ENCODE measurements around the gene RXRG.

Gene RXRG

DNA sequence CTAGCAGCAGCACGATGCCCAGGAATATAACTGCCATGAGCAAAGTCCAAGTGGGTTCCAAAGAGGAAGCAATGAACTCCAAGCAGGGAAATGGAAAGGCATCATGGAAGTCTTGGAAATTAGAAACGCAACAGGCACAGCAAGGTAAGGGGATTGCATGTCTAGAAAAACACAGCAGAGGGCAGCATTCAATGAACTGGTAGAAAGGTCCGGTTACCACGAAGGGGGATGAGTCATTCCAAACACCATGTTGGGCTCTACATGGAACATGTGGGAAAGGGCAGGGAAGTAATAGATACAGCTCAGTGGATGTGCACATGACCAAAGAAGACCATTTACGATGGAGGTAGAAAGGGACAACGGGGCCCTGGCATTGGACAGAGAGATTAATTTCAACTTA is 36.4 kb downstream of the RXRG start:
- no peak for DNase-seq

DNA sequence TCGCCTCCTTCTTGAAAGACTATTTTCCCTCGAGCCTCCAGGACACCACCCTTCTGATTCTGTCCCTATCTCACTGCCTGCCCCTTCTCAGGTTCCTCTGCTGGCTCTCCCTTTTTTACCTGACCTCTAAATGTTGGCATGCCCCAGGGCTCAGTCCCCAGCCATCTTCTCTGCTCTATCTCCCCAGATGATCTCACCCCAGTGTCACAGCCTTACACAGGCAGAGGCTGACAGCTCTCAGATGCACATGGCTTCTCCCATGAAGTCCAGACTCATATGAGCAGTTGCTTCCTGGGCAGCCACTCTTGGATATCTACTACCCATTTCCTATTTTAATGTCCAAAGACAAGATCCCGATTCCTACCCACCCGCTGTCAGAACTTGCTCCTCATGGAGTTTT is 37.5 kb downstream of the RXRG start:
- no peak for DNase-seq

DNA sequence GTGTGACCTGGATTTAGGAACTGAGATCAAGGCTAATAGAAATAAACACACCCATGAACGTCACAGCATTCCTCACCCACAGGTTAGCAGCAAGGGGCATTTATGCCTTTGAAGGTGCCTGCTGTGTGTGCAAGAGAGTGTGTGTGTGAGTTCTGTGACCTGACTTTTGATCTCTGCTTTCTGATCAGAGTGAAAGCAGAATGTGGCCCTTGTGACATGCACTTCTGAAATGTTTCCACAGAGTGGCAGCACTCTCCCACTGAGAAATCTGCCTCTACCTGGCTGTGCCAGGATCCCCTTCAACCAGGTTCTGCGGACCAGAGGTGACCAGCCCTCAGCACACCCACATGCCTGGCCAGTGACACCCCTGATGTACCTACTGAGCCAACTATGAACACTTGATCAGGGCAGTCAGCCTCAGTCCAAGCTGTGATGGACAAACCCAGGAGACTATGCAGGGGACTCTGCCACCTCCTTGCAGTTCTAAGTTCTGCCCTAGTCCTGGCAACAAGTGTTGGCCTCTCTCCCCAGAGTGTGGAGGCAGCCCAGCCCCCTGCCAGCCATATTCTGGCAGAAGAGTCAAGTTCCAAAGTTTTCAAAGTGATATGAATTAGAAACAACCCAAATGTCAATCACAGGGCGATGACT is 41.0 kb downstream of the RXRG start:
- no peak for DNase-seq

DNA sequence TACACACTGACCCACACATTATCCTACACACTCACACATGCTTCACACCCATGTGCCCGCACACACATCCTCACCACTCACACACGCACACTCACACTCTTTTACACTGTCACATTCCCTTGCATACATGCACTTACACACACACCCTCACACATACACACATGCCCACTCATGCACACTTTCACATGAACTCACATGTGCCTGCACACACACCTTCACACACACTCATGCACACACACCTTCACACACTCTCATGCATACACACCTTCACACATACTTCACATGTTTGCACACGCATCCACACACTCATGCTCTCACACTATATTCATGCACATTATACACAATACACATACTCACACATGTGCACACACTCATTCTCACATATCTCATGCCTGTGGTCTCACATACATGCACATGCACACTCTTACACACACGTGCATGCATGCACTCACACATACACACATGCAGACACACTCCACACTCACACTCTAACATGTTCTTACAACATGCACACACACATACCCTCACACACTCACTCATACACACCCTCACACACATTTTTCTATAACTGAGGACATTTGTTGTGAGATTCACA is 42.3 kb downstream of the RXRG start:
- no peak for DNase-seq

DNA sequence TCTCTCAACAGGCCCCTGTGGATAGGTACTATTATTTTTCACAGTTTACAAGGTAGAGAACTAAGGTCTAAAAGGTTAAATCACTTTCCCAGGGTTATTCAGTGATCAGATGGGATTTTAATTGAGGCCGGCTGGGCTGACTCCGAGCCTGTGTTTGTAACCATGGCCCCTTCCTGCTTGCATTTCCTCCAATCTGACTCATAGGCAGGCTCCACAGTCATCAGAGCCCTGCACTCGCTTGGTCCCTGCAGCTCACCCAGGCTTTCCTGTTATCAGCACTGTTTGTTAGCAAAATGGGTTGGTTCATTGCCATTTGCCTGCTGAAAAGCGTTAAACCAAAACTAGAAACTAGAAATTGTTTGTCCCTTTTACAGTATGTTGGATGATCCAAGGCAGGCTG is 47.0 kb downstream of the RXRG start:
- peak in 1 of 2 donors; percentile 55 for DNase-seq

DNA sequence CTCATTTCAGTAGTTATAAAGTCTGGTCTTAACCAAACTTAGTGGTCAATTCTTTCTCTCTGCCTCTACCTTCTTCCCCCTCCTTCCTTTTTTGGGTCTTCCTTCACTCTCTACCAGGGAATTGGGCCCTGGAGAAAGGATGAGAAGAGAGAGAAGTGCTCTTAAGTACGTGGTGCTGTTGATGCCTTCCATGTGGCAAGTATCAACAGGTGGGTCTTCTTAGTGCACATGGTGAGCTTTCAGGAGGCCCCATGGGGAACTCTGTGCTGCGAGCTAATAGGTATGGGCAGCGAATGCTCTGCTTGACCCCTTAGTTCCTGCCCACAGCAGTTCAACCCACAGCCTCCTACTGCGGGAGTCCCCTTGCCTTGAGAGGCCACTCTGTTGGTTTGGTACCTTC is 49.0 kb downstream of the RXRG start:
- DNase-seq = no peak

DNA sequence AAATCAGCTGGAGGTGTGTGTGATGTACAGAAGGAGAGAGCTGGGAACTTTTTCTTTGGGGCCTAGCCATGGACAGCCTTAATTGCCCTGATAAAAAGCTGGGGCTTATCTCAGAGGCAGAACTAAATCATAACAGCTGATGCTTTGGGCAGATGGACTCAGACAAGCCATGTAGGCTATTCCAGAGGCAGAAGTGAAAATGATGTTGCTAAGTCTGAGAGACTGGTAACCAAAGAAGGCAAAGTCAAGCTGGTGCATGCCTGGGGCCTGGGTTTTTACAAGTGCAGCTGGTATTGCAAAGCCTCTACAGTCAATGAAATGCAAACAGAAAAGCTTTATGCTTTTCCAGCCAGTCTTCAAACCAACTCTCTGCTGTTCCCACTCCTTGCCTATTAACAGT is 49.4 kb downstream of the RXRG start:
- DNase-seq = no peak

DNA sequence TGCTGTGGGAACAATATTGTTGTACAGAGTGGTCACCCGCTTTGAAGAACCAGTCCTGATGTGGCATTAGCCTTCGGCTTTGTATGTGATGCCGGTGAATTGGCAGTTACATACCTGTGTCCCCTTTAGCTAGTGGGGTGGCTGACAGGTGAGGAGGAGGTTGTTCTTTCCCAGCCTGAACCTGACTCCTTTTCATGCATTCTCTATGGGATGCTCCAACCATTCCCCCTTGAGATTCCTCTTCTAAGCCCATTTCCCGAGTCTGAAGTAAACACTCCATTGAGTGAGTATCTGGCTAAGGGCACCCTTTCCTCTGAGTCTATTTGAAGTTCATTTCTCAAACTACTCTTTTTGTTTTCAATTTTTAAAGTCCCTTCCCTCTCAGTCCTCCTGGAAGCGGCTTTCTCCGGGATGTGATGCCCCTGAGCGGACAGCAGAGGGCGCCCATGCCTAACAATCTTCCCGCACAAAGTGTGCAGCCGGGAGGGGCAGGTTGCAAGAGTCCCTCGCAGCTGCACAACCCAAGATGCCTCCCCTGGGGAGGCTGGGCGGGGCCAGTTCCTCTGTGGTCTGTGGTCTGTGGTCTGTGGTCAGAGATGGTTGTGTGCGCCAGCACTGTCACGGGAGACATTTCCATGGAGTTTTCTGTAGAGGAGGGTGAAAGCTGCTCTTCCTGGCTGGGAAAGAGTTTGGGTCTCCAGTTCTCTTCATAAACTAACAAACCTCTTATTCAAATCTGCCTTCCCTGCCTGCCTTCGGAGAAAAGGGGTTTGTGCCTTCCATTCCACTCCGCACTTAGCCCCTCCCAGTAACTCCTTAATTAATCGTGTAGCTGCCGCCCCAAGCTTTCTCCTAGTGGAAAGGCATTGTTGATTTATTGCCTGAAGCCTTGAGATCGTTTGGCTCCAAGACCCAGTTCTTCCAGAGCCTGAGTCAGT is 52.0 kb downstream of the RXRG start:
- DNase-seq = peak; percentile 71 to 86

DNA sequence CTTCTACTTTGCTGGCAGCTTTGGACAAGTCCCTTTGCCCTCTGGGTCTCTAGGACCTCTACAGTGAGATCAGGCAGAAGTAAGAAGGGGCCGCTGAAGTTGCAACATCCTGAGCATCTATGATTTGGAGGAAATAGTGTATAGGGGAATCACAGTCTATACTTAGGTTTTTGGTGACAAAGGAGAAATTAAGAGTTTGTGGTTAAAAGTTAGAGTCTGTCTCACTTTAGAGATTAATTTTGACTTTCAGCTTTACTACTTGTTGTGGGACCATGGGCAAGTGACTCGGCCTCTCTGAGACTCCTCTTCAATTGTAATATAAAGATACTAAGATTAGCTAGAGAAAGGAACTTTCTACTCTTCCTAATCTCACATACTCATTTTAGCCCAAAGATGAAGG is 55.3 kb downstream of the RXRG start:
- DNase-seq = no peak

DNA sequence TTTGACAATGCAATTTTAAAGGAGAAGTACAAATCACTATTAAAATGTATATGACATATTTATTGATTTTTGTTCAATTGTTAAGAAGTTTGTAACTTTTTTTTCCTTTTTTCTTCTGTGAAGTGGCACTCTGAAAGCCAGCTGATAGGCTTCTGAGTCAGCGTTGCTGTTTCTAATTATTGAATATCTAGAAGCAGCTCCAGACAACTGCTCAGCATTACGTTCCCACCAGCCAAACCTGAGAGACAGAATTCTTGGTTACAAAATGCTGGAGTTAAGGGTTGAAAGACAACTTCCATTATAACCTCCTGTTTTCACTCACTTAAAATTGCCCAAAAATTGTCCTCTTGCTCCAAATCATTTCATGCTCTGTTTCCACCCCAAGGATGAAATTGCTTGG is 57.0 kb downstream of the RXRG start:
- DNase-seq = no peak

DNA sequence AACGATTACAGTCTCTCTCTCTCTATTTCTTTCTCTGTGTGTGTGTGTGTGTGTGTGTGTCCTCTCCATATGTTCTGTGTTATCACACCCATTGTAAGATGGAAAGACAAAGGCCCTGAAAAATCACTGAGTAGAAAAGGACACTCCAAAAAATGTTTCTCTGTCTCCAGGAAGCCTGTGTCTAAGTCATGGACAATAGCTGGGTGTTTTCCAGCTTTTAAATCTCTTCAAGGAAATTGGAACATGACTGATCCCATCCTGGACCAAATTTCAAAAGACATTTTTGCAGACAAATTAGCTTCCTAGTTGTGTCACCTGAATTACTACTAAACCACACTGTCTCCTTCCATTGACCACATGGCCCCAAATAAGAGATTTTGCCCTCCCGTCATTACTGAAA is 57.4 kb downstream of the RXRG start:
- no peak for DNase-seq

DNA sequence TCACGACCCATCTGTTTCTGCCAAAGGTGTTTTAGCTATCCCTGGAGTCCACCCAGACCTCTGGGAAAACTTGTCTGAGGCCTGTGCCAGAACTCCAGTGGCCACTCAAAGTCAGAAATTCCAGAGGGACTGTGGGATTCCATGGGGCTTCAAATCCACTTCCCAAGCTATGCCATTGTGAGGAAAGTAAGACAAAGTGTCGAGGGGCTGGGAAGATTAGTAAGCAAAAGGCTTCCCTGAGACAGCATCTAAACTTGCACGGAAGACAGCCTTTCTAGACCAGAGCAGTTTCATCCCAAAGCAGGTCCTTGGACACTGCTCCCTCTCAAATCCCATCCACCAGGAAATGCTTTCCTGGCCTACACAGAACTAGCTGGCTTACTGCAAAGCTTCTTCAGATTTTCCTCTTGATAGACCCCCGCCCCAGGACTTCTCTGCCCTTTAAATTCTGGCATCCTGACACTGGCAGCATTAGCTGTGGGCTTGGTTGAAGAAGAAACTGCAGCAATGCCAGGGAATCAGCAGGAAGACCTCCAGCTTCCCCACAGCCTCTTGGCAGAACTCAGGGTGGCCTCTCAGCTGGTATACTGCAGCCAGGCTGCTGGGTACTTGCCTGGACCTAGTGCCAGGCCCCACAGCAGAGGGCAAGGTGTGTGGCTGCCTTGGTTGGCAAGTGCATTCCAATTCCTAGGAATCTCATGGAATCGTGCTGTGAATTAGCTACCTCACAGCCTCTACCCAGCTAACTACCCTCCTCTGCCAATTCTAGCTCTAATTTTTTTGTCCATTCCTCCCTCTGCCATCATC is 61.1 kb downstream of the RXRG start:
- DNase-seq = no peak

DNA sequence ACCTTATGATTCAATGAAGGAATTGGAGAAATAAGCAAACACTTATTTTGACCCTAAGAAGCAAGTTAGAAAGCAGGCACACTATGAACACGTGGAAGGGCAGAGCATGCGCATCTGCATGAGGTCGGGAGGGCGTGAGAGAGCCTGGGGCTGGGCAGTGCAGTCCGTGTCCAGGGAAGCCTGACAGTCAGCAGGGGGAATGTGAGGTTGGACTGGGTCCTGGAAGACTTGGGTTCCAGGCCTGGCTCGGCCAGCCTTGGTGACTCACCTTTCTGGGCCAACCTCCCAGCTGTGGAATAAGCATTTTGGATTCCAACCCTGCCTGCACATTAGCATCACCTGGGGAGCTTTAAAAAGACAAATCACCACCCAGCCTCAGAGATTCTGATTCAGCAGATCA is 61.9 kb downstream of the RXRG start:
- DNase-seq = no peak

DNA sequence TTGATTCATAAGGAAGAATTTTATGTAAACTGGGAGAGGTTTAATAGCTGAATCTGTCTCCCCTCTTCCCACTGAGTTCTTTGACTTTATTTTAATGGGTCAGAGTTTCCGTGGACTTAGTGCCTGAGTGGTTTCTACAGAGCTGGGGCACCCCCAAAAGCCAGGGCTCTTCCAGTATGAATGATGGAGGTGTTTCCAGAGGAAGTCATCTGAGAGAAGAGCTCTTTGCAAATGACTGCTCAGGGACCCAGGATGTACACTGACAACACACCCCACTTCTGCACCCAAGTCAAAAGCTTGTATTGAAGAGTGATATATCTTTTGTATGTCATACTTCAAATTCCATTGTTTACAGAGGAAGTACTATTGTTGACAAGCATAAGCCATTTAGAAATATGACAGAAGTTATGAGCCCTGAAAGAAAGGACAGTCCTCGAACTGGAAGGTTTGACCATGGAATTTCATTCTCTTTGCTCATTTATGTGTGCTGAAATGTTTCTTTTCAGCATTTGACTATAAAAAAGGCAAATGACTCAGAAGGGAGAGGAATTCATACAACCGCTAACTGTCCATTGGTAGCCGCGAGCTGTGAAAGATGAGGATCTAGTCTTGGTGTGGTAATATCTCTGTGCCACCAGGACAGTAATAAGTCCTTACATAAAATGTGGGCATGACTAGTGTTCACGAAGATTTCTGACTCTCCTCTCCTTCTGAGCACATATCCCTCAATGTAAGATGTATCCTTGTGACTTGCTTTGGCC is 63.0 kb downstream of the RXRG start:
- DNase-seq = no peak

DNA sequence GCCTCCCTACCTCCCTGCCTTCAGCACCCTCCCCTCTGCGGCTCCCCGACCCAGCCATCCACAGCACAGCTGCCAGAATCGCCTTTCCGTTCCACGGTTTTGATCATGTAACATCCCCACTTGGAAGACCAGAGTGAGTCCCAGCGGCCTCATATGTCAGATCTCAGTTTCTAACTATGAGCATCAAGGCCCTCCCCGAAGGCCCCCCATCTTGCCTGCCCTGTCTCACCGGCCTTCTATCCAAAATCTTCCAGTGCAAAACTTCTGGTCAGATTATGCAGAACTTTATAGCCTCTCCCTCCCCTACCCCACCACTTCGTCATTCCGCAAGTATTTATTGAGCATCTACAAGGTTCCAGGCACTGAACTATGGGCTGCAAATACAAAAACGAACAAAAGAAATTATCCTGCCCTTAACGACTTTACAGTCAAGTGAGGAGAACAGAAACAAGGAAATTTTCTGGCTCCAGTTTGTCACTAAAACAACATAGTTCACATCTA is 68.1 kb downstream of the RXRG start:
- no peak for DNase-seq

DNA sequence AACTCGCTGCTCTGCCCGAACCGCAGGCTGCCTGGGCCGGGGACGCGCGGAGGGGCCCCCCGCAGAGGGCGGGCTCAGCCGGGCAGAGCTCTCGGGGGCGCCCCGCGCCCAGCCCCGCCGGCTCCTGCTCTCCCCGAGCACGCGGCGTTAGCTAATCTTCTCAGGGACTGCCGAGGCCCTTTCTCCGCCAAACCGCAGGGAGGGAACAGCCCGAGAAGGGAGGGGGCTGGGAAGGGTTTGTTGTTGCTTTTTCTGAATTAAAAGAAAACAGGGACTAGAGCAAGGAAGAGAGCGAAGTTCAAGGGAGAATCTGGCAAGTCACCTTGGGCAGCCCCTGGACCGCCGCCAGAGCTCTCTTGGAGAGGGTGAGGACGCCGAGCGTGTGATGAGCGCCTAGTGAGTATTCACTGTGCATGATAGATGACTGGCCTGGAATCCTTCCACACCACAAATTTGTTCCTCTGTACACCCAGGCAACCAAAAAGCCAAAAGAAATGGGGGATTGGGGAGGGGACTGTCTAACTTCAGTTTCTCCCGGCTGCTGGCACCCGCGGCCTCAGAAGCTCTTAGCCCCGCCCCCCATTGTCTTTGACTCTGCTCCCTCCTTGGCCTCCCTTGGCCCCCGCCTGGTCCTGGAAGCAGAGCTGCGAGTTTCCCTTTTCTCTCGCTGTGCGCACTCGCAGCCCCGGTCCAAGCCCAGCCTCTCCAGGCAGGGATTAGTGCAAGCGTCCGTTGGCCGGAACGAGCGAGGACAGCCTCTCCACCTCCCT is 68.7 kb downstream of the RXRG start:
- peak in 1 of 2 donors; percentile 46 for DNase-seq

DNA sequence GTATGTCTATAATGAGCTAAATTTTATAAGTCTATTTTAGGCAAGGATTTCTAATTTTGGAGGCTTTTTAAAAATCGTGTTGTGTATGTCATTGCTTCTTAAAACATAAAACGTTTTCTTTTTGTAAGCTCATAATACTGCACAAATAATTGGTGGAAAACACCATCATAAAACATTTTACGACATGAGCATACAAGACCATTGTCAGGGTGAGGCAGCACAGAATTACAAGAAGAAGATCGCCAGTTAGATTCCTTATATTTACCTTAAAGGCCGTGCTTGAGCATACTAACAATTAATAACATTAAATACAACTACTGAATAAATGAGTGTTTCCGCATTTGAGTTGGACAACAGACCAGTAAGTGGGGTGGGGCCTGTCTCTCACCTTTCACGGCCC is 69.3 kb downstream of the RXRG start:
- DNase-seq = no peak

DNA sequence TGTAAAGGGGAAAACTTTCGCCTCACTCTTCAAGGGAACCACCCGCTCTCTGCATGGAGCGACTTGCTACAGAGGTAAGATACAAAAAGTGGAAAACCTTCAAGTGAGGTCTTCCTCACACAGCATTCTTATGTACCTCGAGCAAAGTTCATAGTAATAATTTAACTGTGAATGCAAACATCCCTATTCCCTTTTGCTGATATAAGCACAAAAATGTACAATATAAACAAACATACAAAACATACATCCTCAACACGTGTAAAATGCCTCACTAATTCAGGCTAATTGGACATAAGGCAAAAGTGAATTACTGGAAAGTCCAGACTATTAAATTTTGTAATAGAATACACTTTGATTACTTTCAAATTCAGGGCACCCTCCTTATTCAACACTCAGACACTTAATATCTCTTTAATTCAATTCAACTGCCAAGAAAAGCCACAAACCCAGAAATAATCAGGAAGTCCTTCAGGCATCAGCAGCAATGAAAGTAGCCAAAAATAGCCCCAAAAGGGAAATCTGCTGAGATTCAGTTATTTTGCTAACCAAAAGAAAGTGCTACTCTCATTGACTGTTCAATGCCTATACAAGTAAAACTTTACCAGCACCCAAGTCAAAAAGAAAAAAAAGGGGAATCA is 73.2 kb downstream of the RXRG start:
- DNase-seq = no peak

DNA sequence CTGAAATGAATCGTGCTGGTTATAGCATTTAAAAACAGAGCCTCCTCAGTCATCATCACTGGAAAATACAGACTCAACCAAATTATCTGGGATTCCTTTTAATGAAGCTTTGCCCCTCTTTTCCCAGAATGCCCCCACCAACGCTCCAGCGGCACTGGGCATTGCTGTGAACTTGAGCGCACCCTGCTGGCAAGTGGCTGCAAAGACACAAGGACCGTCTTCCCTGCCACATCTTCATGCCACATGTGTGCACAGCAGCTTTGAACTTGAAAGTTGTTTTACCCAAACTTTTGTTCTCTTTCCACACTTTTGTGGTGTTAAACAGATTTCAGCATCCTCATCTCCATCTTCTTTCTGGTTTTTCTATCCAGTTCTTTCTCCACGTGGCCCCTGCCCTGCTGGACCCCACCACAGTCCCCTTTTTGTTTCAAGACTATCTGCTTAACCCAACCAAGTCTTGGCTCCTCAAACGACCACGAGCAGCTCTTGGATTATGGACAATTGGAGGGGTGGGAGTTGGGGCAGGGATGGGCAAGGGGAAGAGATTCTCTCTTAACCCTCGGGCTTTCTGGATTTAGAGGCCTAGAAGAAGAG is 75.6 kb downstream of the RXRG start:
- peak in 1 of 2 donors; percentile 15 for DNase-seq

DNA sequence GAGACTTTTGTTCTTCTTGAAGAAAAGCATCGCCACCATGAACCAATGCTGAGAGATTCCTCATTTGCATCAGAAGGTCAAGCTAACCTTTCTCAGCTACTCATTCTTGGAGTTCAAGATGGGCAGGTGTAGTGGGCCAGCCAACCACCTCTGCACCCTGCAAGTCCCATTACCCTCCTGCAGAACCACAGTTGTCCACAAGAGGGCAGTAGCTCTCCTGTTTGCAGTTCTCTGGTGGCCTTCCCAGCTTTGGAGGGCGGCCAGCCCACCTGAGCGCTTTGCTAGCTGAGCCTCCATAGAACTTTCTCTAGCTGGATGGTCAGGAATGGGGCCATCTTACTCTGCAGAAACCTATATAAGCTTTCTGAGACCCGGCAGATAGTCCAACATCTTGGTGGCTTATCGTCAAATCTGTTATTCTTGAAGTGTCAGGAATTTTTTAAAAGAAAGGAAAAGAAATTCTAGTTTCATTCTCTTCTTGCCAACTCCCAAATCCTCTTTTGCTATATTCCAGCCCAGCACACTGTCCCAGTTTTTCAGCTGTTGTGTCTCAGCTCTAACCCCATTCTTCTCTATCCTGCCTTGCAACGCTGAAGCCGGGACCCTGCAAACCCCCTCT is 77.4 kb downstream of the RXRG start:
- DNase-seq = peak; percentile 25 to 29
